WTC11 (cell line): Measurements from ENCODE around the gene TBX20.

Experiments used
- CREB1 ChIP-seq: sonication (generic); formaldehyde crosslinking; IDR thresholded peaks from 2 replicates; pipeline ENCODE4 v1.8.0; 2023; ENCODE audit warnings: mild to moderate bottlenecking, missing genetic modification reagents
- FOXJ3 ChIP-seq: sonication (generic); formaldehyde crosslinking; IDR thresholded peaks from 2 replicates; pipeline ENCODE4 v1.9.0; 2021; ENCODE audit warnings: missing genetic modification reagents, mild to moderate bottlenecking, borderline replicate concordance
- GABPB1 ChIP-seq: sonication (generic); formaldehyde crosslinking; IDR thresholded peaks from 2 replicates; pipeline ENCODE4 v1.8.1; 2023; ENCODE audit warnings: mild to moderate bottlenecking, missing genetic modification reagents
- KAT7 ChIP-seq: sonication (generic); formaldehyde crosslinking; IDR thresholded peaks from 2 replicates; pipeline ENCODE4 v1.8.1; 2023; ENCODE audit warnings: missing genetic modification reagents, mild to moderate bottlenecking, borderline replicate concordance
- NR2C2 ChIP-seq: sonication (generic); formaldehyde crosslinking; IDR thresholded peaks from 2 replicates; pipeline ENCODE4 v1.8.0; 2022; ENCODE audit warnings: mild to moderate bottlenecking, missing genetic modification reagents
- ZNF232 ChIP-seq: sonication (generic); formaldehyde crosslinking; IDR thresholded peaks from 2 replicates; pipeline ENCODE4 v1.8.0; 2022; ENCODE audit warnings: mild to moderate bottlenecking, missing genetic modification reagents
- ZNF423 ChIP-seq: fragments of 250-450 bp; sonication (Bioruptor Pico); IDR thresholded peaks from 2 replicates; pipeline ENCODE4 v2.1.2; 2022; ENCODE audit warnings: mild to moderate bottlenecking, moderate library complexity
- ZNF671 ChIP-seq: fragments of 250-450 bp; sonication (Bioruptor Pico); IDR thresholded peaks from 2 replicates; pipeline ENCODE4 v1.8.0; 2021; ENCODE audit warnings: mild to moderate bottlenecking
- TF ChIP-seq, protein P1 (sequence below): fragments of 200-600 bp; IDR thresholded peaks from 2 replicates; pipeline ENCODE4 v1.8.0; 2022; ENCODE audit warnings: antibody characterized with exemption
- TF ChIP-seq, protein P2 (sequence below): sonication (generic); formaldehyde crosslinking; IDR thresholded peaks from 2 replicates; pipeline ENCODE4 v1.8.1; 2022; ENCODE audit warnings: mild to moderate bottlenecking, moderate library complexity, missing genetic modification reagents
- TF ChIP-seq, protein P3 (sequence below): sonication (generic); formaldehyde crosslinking; IDR thresholded peaks from 2 replicates; pipeline ENCODE4 v1.8.0; 2022; ENCODE audit warnings: mild to moderate bottlenecking, missing genetic modification reagents
- TF ChIP-seq, protein P4 (sequence below): sonication (generic); formaldehyde crosslinking; conservative IDR thresholded peaks from 2 replicates; pipeline ENCODE4 v1.8.1; 2023; ENCODE audit warnings: mild to moderate bottlenecking, low read depth, missing genetic modification reagents, moderate library complexity
- TF ChIP-seq, protein P5 (sequence below): sonication (generic); formaldehyde crosslinking; IDR thresholded peaks from 2 replicates; pipeline ENCODE4 v1.8.1; 2022; ENCODE audit warnings: low read depth, missing genetic modification reagents, borderline replicate concordance

DNA sequence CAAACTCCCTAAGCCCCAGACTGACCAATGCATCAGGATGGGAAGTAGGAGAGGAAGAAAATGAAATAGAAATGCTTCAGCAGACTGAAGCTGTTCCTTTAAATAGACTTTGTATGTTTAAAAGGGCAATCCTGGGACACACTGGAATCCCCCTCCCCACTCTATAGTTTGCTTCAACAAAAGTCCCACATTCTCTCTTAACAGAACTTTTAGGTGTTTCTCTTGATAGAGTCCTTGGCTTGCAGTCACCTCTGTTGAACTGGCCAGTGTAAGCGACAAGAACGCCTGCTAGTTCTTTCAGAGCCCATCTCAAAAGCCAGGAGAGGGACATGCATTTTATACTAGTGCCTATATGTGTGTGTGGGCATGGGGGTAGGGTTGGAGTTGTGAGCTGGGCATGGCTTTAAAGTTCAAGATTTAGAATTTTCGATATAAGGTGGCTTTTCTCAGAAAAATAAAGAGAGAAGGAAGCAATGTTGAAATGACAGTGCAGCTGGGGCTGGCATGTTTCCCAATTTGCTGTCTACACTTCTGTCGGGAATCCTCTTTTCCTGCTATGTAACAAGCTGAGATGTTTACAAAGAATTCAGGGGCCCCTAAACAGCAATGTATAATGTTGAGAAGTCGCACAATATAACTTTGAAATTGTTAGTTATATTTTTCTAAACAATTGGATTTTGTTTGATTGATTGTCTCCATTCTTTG, 2.1 kb downstream of the TBX20 start:
- TF ChIP-seq, protein P1, sequence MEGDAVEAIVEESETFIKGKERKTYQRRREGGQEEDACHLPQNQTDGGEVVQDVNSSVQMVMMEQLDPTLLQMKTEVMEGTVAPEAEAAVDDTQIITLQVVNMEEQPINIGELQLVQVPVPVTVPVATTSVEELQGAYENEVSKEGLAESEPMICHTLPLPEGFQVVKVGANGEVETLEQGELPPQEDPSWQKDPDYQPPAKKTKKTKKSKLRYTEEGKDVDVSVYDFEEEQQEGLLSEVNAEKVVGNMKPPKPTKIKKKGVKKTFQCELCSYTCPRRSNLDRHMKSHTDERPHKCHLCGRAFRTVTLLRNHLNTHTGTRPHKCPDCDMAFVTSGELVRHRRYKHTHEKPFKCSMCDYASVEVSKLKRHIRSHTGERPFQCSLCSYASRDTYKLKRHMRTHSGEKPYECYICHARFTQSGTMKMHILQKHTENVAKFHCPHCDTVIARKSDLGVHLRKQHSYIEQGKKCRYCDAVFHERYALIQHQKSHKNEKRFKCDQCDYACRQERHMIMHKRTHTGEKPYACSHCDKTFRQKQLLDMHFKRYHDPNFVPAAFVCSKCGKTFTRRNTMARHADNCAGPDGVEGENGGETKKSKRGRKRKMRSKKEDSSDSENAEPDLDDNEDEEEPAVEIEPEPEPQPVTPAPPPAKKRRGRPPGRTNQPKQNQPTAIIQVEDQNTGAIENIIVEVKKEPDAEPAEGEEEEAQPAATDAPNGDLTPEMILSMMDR = no peak
- TF ChIP-seq GABPB1 (CRISPR knock-in tag) (no peak), ZNF671 (CRISPR knock-in tag) (no peak), KAT7 (CRISPR knock-in tag) (no peak), ZNF232 (CRISPR knock-in tag) (no peak), ZNF423 (no peak), NR2C2 (CRISPR knock-in tag) (no peak), FOXJ3 (no peak), CREB1 (CRISPR knock-in tag) (no peak)
- TF ChIP-seq, protein P2, sequence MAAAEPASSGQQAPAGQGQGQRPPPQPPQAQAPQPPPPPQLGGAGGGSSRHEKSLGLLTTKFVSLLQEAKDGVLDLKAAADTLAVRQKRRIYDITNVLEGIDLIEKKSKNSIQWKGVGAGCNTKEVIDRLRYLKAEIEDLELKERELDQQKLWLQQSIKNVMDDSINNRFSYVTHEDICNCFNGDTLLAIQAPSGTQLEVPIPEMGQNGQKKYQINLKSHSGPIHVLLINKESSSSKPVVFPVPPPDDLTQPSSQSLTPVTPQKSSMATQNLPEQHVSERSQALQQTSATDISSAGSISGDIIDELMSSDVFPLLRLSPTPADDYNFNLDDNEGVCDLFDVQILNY = no peak
- TF ChIP-seq, protein P3, sequence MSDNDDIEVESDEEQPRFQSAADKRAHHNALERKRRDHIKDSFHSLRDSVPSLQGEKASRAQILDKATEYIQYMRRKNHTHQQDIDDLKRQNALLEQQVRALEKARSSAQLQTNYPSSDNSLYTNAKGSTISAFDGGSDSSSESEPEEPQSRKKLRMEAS (CRISPR knock-in tag) = no peak
- TF ChIP-seq, protein P4, sequence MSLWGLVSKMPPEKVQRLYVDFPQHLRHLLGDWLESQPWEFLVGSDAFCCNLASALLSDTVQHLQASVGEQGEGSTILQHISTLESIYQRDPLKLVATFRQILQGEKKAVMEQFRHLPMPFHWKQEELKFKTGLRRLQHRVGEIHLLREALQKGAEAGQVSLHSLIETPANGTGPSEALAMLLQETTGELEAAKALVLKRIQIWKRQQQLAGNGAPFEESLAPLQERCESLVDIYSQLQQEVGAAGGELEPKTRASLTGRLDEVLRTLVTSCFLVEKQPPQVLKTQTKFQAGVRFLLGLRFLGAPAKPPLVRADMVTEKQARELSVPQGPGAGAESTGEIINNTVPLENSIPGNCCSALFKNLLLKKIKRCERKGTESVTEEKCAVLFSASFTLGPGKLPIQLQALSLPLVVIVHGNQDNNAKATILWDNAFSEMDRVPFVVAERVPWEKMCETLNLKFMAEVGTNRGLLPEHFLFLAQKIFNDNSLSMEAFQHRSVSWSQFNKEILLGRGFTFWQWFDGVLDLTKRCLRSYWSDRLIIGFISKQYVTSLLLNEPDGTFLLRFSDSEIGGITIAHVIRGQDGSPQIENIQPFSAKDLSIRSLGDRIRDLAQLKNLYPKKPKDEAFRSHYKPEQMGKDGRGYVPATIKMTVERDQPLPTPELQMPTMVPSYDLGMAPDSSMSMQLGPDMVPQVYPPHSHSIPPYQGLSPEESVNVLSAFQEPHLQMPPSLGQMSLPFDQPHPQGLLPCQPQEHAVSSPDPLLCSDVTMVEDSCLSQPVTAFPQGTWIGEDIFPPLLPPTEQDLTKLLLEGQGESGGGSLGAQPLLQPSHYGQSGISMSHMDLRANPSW (CRISPR knock-in tag) = no peak
- TF ChIP-seq, protein P5, sequence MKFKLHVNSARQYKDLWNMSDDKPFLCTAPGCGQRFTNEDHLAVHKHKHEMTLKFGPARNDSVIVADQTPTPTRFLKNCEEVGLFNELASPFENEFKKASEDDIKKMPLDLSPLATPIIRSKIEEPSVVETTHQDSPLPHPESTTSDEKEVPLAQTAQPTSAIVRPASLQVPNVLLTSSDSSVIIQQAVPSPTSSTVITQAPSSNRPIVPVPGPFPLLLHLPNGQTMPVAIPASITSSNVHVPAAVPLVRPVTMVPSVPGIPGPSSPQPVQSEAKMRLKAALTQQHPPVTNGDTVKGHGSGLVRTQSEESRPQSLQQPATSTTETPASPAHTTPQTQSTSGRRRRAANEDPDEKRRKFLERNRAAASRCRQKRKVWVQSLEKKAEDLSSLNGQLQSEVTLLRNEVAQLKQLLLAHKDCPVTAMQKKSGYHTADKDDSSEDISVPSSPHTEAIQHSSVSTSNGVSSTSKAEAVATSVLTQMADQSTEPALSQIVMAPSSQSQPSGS = no peak
